Naive thymus-derived CD8-positive, alpha-beta T cell (primary cell): ENCODE results near the gene NCAM2. TPM values are rescaled to one million over a fixed set of nuclear protein-coding genes. Genes with fewer than 3 reads are reported as not detected.
A peak's percentile ranks its signal among the peaks of the same experiment; 100 is the strongest.

Experiments
- ATAC-seq, 2 donors: fragments of 150-1000 bp; cut with Tn5 transposase in 1 of 2; sonication (Bioruptor Pico), chemical (Tn5 transposase) in 1 of 2; 1 replicate in 1 of 2; 2 replicates in 1 of 2; pipeline ENCODE4 v1.10.0; 2021; ENCODE audit warnings: mild to moderate bottlenecking in 2 of 2, moderate library complexity in 2 of 2
- POLR2A ChIA-PET: fragments of 350-600 bp; sonication (Branson Sonifier 250); formaldehyde crosslinking; loops from one replicate; lab custom pipeline; 2021; ENCODE audit warnings: antibody characterized with exemption; lab: Charles Lee
- DNase-seq, 10 donors: peaks; one replicate each; pipeline versions ENCODE4 v3.0.0 to v3.0.0-alpha.2; 2020 to 2022
- H3K27ac Mint-ChIP-seq, 10 donors: one replicate each; pipeline ENCODE4 v1.8.0; 2020 to 2022; ENCODE audit warnings: mild to moderate bottlenecking in 10 of 10, mixed read lengths in 10 of 10, moderate library complexity in 4 of 10, inconsistent platforms in 1 of 10
- H3K27me3 Mint-ChIP-seq, 5 donors: one replicate each; pipeline ENCODE4 v1.8.0; 2021 to 2022; ENCODE audit warnings: mixed read lengths in 5 of 5
- H3K36me3 Mint-ChIP-seq, 3 donors: one replicate each; pipeline ENCODE4 v1.8.0; 2020 to 2022; ENCODE audit warnings: mixed read lengths in 3 of 3, mild to moderate bottlenecking in 2 of 3, inconsistent platforms in 1 of 3
- H3K4me1 Mint-ChIP-seq, 4 donors: one replicate each; pipeline ENCODE4 v1.8.0; 2021 to 2022; ENCODE audit warnings: mixed read lengths in 4 of 4
- H3K4me3 Mint-ChIP-seq, 10 donors: one replicate each; pipeline ENCODE4 v1.8.0; 2020 to 2022; ENCODE audit warnings: mild to moderate bottlenecking in 10 of 10, mixed read lengths in 10 of 10, moderate library complexity in 6 of 10, inconsistent platforms in 1 of 10
- H3K9me3 Mint-ChIP-seq, 9 donors: one replicate each; pipeline ENCODE4 v1.8.0; 2020 to 2022; ENCODE audit warnings: mixed read lengths in 9 of 9, mild to moderate bottlenecking in 3 of 9, inconsistent platforms in 1 of 9, moderate library complexity in 1 of 9
- polyA plus RNA-seq, 3 donors: library from polyadenylated mRNA; unstranded; fragments of 300-500 nt; fragmentation: Illumina TruSeq; gene quantifications; one replicate each; pipeline ENCODE4 v1.2.3, GENCODE V29; 2021
- total RNA-seq, 8 experiments: library from RNA in 2 of 8; stranded (reverse) in 2 of 8; gene quantifications; one replicate each; pipeline ENCODE4 v1.2.3 and lab custom pipeline; 2021 to 2026

The NCAM2 gene
- total and polyA plus RNA-seq, 5 experiments from 2014 or later, result not detected

GRCh38 chr21:21079646-21080045 lies 81.4 kb downstream of the NCAM2 start:
- H3K27ac Mint-ChIP-seq, result no peak overlapping the region
- no peak for DNase-seq

GRCh38 chr21:21084179-21084578 lies 86.0 kb downstream of the NCAM2 start:
- Mint-ChIP-seq H3K4me1 (no peaks in the 10 kb centered on the region), H3K27me3 (no peaks in the 10 kb centered on the region), H3K27ac (no peak overlapping the region), H3K9me3 (peaks cover 0 to 2% (median 0%) of the 10 kb centered on the region in 9 donors), H3K36me3 (no peaks in the 10 kb centered on the region), H3K4me3 (no peak overlapping the region)
- ATAC-seq (no peak), DNase-seq (no peak)
- POLR2A ChIA-PET, result no interaction called here

More at GRCh38 chr21:21079646-21080045, 81.4 kb downstream of the NCAM2 start:
- Mint-ChIP-seq H3K4me3 (no peak overlapping the region), H3K36me3 (no peaks in the 10 kb centered on the region), H3K27me3 (peaks cover 0 to 4% (median 0%) of the 10 kb centered on the region in 5 donors), H3K4me1 (no peaks in the 10 kb centered on the region), H3K9me3 (peaks cover 0 to 3% (median 0%) of the 10 kb centered on the region in 9 donors)
- no peak for ATAC-seq
- POLR2A ChIA-PET, result no interaction called here

GRCh38 chr21:21085206-21085605 lies 87.0 kb downstream of the NCAM2 start:
- ATAC-seq (no peak), DNase-seq (no peak)
- no peaks in the 10 kb centered on the region for H3K36me3 Mint-ChIP-seq
- no peak overlapping the region for H3K4me3 Mint-ChIP-seq
- POLR2A ChIA-PET, result no interaction called here
- peak overlapping the region in 1 of 10 donors; percentile 16 for H3K27ac Mint-ChIP-seq
- H3K4me1 Mint-ChIP-seq, result no peaks in the 10 kb centered on the region
- H3K27me3 Mint-ChIP-seq, result no peaks in the 10 kb centered on the region
- peaks cover 0 to 4% (median 0%) of the 10 kb centered on the region in 9 donors for H3K9me3 Mint-ChIP-seq

GRCh38 chr21:21096956-21097355 lies 98.7 kb downstream of the NCAM2 start:
- no peaks in the 10 kb centered on the region for H3K4me1 Mint-ChIP-seq
- POLR2A ChIA-PET, result no interaction called here
- DNase-seq, result no peak

GRCh38 chr21:21097466-21097865 lies 99.3 kb downstream of the NCAM2 start:
- DNase-seq (no peak), ATAC-seq (no peak)
- Mint-ChIP-seq H3K27me3 (no peaks in the 10 kb centered on the region), H3K36me3 (no peaks in the 10 kb centered on the region), H3K9me3 (peaks cover 0 to 3% (median 0%) of the 10 kb centered on the region in 9 donors), H3K4me1 (no peaks in the 10 kb centered on the region), H3K4me3 (no peak overlapping the region), H3K27ac (no peak overlapping the region)
- POLR2A ChIA-PET, result no interaction called here

More at GRCh38 chr21:21096956-21097355, 98.7 kb downstream of the NCAM2 start:
- ATAC-seq, result no peak
- Mint-ChIP-seq H3K4me3 (no peak overlapping the region), H3K27ac (no peak overlapping the region), H3K9me3 (peaks cover 0 to 3% (median 0%) of the 10 kb centered on the region in 9 donors), H3K36me3 (no peaks in the 10 kb centered on the region), H3K27me3 (no peaks in the 10 kb centered on the region)

GRCh38 chr21:21101911-21102310 lies 103.7 kb downstream of the NCAM2 start:
- POLR2A ChIA-PET, result no interaction called here
- ATAC-seq (no peak), DNase-seq (no peak)
- Mint-ChIP-seq H3K9me3 (no peaks in the 10 kb centered on the region), H3K27me3 (no peaks in the 10 kb centered on the region), H3K4me1 (no peaks in the 10 kb centered on the region), H3K36me3 (no peaks in the 10 kb centered on the region), H3K27ac (no peak overlapping the region), H3K4me3 (no peak overlapping the region)

DNA sequence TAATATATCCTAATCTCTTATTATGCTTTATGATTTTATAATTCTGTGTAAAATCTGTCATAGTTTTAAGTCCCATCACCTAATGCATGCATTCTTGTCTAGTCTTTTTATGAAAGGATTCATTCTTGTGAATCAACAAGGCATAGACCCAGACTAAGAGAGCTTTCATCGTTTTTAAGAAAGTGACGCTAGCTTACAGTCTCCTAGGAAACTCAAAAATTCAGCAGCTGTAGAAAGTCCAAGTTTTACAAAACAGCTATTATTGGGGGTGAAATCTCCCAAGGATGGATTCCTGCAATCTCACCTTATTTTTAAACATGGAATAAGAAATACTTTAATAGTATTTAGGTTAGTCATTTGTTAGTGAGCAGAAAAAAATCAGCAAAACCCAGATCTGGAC lies 104.7 kb downstream of the NCAM2 start:
- Mint-ChIP-seq H3K27me3 (no peaks in the 10 kb centered on the region), H3K4me1 (no peaks in the 10 kb centered on the region), H3K4me3 (no peak overlapping the region), H3K27ac (no peak overlapping the region), H3K36me3 (no peaks in the 10 kb centered on the region), H3K9me3 (no peaks in the 10 kb centered on the region)
- ATAC-seq (no peak), DNase-seq (no peak)
- POLR2A ChIA-PET, result no interaction called here

GRCh38 chr21:21103692-21104091 lies 105.5 kb downstream of the NCAM2 start:
- ATAC-seq (no peak), DNase-seq (no peak)
- Mint-ChIP-seq H3K4me3 (no peak overlapping the region), H3K9me3 (no peaks in the 10 kb centered on the region), H3K27me3 (no peaks in the 10 kb centered on the region), H3K4me1 (no peaks in the 10 kb centered on the region), H3K27ac (no peak overlapping the region), H3K36me3 (no peaks in the 10 kb centered on the region)
- POLR2A ChIA-PET, result no interaction called here

GRCh38 chr21:21109736-21110135 lies 111.5 kb downstream of the NCAM2 start:
- Mint-ChIP-seq H3K27ac (no peak overlapping the region), H3K4me1 (no peaks in the 10 kb centered on the region), H3K4me3 (no peak overlapping the region), H3K36me3 (no peaks in the 10 kb centered on the region), H3K27me3 (no peaks in the 10 kb centered on the region), H3K9me3 (no peaks in the 10 kb centered on the region)
- ATAC-seq (no peak), DNase-seq (no peak)
- POLR2A ChIA-PET, result no interaction called here

GRCh38 chr21:21111309-21111920 lies 113.2 kb downstream of the NCAM2 start:
- peaks cover 0 to 4% (median 0%) of the 10 kb centered on the region in 9 donors for H3K9me3 Mint-ChIP-seq
- DNase-seq (no peak), ATAC-seq (no peak)
- no peaks in the 10 kb centered on the region for H3K4me1 Mint-ChIP-seq
- H3K27ac Mint-ChIP-seq, result no peak overlapping the region
- no peak overlapping the region for H3K4me3 Mint-ChIP-seq
- H3K36me3 Mint-ChIP-seq, result no peaks in the 10 kb centered on the region
- POLR2A ChIA-PET, result no interaction called here
- H3K27me3 Mint-ChIP-seq, result no peaks in the 10 kb centered on the region

DNA sequence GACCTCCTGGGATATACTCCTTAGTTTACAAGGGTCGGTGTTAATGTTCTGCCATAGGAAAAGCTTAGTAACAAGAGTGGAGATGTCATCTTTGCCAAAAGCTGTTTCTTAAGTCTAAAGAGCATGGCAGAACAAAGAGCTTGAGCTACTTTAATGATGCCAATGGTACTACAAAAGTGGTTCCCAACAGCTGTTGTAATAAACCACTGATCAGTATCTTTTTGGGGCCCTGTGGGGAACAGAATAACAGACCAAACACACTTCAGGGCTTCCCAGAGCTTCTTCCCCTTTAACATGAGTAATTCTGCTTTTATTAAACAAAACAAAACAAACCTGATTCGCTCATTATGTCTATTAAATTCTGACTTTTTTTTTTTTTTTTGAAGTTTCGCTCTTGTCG lies 116.3 kb downstream of the NCAM2 start:
- no peak overlapping the region for H3K27ac Mint-ChIP-seq
- H3K9me3 Mint-ChIP-seq, result peaks cover 0 to 4% (median 0%) of the 10 kb centered on the region in 9 donors
- H3K27me3 Mint-ChIP-seq, result no peaks in the 10 kb centered on the region
- no peaks in the 10 kb centered on the region for H3K4me1 Mint-ChIP-seq
- H3K4me3 Mint-ChIP-seq, result no peak overlapping the region
- ATAC-seq, result no peak
- no peak for DNase-seq
- POLR2A ChIA-PET, result no interaction called here
- no peaks in the 10 kb centered on the region for H3K36me3 Mint-ChIP-seq

DNA sequence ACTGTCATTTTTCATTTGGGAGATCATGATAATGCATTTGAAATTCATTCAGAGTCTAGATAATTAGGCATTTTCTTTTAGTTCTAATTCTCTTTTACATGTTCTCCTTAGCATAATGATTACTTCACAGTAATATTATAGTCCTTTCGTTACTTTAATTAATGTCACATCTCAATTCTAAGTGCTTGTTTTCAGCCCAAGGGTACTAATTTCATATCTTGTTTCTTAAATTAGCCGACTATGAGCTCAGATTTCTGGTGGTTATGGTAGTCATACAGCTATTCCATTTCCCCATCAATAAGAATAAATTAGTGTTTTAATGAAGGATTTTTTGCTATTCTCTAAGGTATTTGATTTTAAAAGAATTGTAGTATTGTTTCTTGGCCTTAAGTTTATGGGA lies 120.9 kb downstream of the NCAM2 start:
- no peak overlapping the region for H3K4me3 Mint-ChIP-seq
- H3K27ac Mint-ChIP-seq, result no peak overlapping the region
- no peaks in the 10 kb centered on the region for H3K4me1 Mint-ChIP-seq
- peaks cover 0 to 10% (median 0%) of the 10 kb centered on the region in 9 donors for H3K9me3 Mint-ChIP-seq
- no peaks in the 10 kb centered on the region for H3K36me3 Mint-ChIP-seq
- H3K27me3 Mint-ChIP-seq, result no peaks in the 10 kb centered on the region
- ATAC-seq, result no peak
- DNase-seq, result no peak
- POLR2A ChIA-PET, result no interaction called here

- Mint-ChIP-seq H3K9me3 (peaks cover 0 to 6% (median 0%) of the 10 kb centered on the region in 9 donors), H3K36me3 (no peaks in the 10 kb centered on the region), H3K27me3 (no peaks in the 10 kb centered on the region), H3K4me3 (no peak overlapping the region), H3K4me1 (no peaks in the 10 kb centered on the region), H3K27ac (no peak overlapping the region)
- ATAC-seq (no peak), DNase-seq (no peak)
- POLR2A ChIA-PET, result no interaction called here
Measured at GRCh38 chr21:21122680-21123079, 124.5 kb downstream of the NCAM2 start.

GRCh38 chr21:21132390-21132789 lies 134.2 kb downstream of the NCAM2 start:
- H3K27ac Mint-ChIP-seq, result no peak overlapping the region
- ATAC-seq, result no peak
- no peaks in the 10 kb centered on the region for H3K4me1 Mint-ChIP-seq
- H3K9me3 Mint-ChIP-seq, result peaks cover 0 to 4% (median 0%) of the 10 kb centered on the region in 9 donors
- H3K36me3 Mint-ChIP-seq, result no peaks in the 10 kb centered on the region
- no peaks in the 10 kb centered on the region for H3K27me3 Mint-ChIP-seq
- DNase-seq, result no peak
- POLR2A ChIA-PET, result no interaction called here
- H3K4me3 Mint-ChIP-seq, result no peak overlapping the region
